H9 (cell line): ENCODE data around the gene EBPL. TPM values are rescaled to one million over a fixed set of nuclear protein-coding genes. Genes with fewer than 3 reads are reported as not detected.
A peak's percentile ranks its signal among the peaks of the same experiment; 100 is the strongest.

ENCODE experiments used
- DNase-seq: peaks from one replicate; pipeline ENCODE4 v3.0.0-alpha.2; 2017
- H2AFZ ChIP-seq: one replicate; pipeline ENCODE4 v1.6.1; 2013; ENCODE audit warnings: mild to moderate bottlenecking, low read length, control low read depth, moderate library complexity
- H2AK5ac ChIP-seq: 2 replicates; pipeline ENCODE4 v1.6.1; 2013; ENCODE audit warnings: low read length, control low read depth, mixed read lengths; ENCODE audit not compliant: insufficient read length
- H2BK120ac ChIP-seq: one replicate; pipeline ENCODE4 v1.6.1; 2013; ENCODE audit warnings: low read depth, mild to moderate bottlenecking, low read length, control low read depth, inconsistent platforms; ENCODE audit not compliant: poor library complexity, severe bottlenecking
- H2BK12ac ChIP-seq: 2 replicates; pipeline ENCODE4 v1.6.1; 2013; ENCODE audit warnings: low read length, control low read depth, mixed read lengths, low read depth; ENCODE audit not compliant: insufficient read length
- H2BK15ac ChIP-seq: 2 replicates; pipeline ENCODE4 v1.6.1; 2013; ENCODE audit warnings: low read depth, low read length, control low read depth
- H2BK20ac ChIP-seq: one replicate; pipeline ENCODE4 v1.6.1; 2013; ENCODE audit warnings: low read depth, mild to moderate bottlenecking, low read length, control low read depth, inconsistent platforms; ENCODE audit not compliant: poor library complexity, severe bottlenecking
- H2BK5ac ChIP-seq: 2 replicates; pipeline ENCODE4 v1.6.1; 2013; ENCODE audit warnings: low read length, control low read depth, mixed read lengths; ENCODE audit not compliant: insufficient read length
- H3K14ac ChIP-seq: 2 replicates; pipeline ENCODE4 v1.6.1; 2013; ENCODE audit warnings: low read length, control low read depth; ENCODE audit not compliant: insufficient read depth
- H3K18ac ChIP-seq: 2 replicates; pipeline ENCODE4 v1.6.1; 2013; ENCODE audit warnings: low read depth, mild to moderate bottlenecking, mixed read lengths, low read length, control low read depth; ENCODE audit not compliant: insufficient read length
- H3K23ac ChIP-seq: 2 replicates; pipeline ENCODE4 v1.6.1; 2013; ENCODE audit warnings: low read length, control low read depth, mixed read lengths, low read depth; ENCODE audit not compliant: insufficient read length
- H3K23me2 ChIP-seq: 2 replicates; pipeline ENCODE4 v1.6.1; 2013; ENCODE audit warnings: low read depth, mild to moderate bottlenecking, mixed read lengths, low read length, control low read depth; ENCODE audit not compliant: insufficient read length, poor library complexity, severe bottlenecking
- H3K27ac ChIP-seq: 2 replicates; pipeline ENCODE4 v1.5.1; 2013; ENCODE audit warnings: low read length, control low read depth, mixed read lengths, low read depth; ENCODE audit not compliant: insufficient read length
- H3K27me3 ChIP-seq: 2 replicates; pipeline ENCODE4 v1.6.1; 2013; ENCODE audit warnings: low read length, control low read depth, inconsistent platforms; ENCODE audit not compliant: insufficient read depth
- H3K4ac ChIP-seq: 2 replicates; pipeline ENCODE4 v1.6.1; 2013; ENCODE audit warnings: low read depth, mild to moderate bottlenecking, control low read depth, inconsistent platforms, low read length, moderate library complexity
- H3K4me1 ChIP-seq: 2 replicates; pipeline ENCODE4 v1.6.1; 2013; ENCODE audit warnings: low read length, control low read depth, inconsistent platforms; ENCODE audit not compliant: insufficient read depth
- H3K4me2 ChIP-seq: 2 replicates; pipeline ENCODE4 v1.6.1; 2013; ENCODE audit warnings: low read length, control low read depth, mixed read lengths; ENCODE audit not compliant: insufficient read length, insufficient read depth
- H3K56ac ChIP-seq: 2 replicates; pipeline ENCODE4 v1.6.1; 2013; ENCODE audit warnings: low read depth, mild to moderate bottlenecking, mixed read lengths, low read length, control low read depth; ENCODE audit not compliant: insufficient read length
- H3K79me1 ChIP-seq: 2 replicates; pipeline ENCODE4 v1.6.1; 2013; ENCODE audit warnings: low read depth, mild to moderate bottlenecking, moderate library complexity, low read length, control low read depth, inconsistent platforms; ENCODE audit not compliant: insufficient read depth, poor library complexity, severe bottlenecking
- H3K79me2 ChIP-seq: 2 replicates; pipeline ENCODE4 v1.6.1; 2013; ENCODE audit warnings: low read length, control low read depth, inconsistent platforms; ENCODE audit not compliant: insufficient read depth
- H3K9ac ChIP-seq: 2 replicates; pipeline ENCODE4 v1.6.1; 2013; ENCODE audit warnings: low read length, control low read depth, mixed read lengths; ENCODE audit not compliant: insufficient read length; ENCODE audit errors: extremely low read depth
- H3K9me3 ChIP-seq: one replicate; pipeline ENCODE4 v1.6.1; 2013; ENCODE audit warnings: low read depth, low read length, inconsistent platforms; ENCODE audit not compliant: control insufficient read depth
- H3T11ph ChIP-seq: one replicate; pipeline ENCODE4 v1.6.1; 2013; ENCODE audit warnings: mild to moderate bottlenecking, low read length, control low read depth, inconsistent platforms
- H4K20me1 ChIP-seq: one replicate; pipeline ENCODE4 v1.6.1; 2013; ENCODE audit not compliant: control insufficient read depth, insufficient read length, insufficient read depth
- H4K5ac ChIP-seq: 2 replicates; pipeline ENCODE4 v1.6.1; 2013; ENCODE audit warnings: low read depth, mild to moderate bottlenecking, mixed read lengths, low read length, control low read depth; ENCODE audit not compliant: insufficient read length
- H4K8ac ChIP-seq: replicated peaks from 2 replicates; pipeline ENCODE4 v1.6.1; 2013; ENCODE audit warnings: low read length, control low read depth, mixed read lengths, low read depth; ENCODE audit not compliant: insufficient read length
- H4K91ac ChIP-seq: 2 replicates; pipeline ENCODE4 v1.6.1; 2013; ENCODE audit warnings: low read depth, mild to moderate bottlenecking, moderate library complexity, mixed read lengths, low read length, control low read depth; ENCODE audit not compliant: insufficient read length
- H3K27ac Mint-ChIP-seq, 3 experiments: 2 replicates in 2 of 3; 3 replicates in 1 of 3; pipeline ENCODE4 v1.8.0; 2020 to 2021; ENCODE audit warnings: mixed read lengths in 3 of 3, mild to moderate bottlenecking in 1 of 3, moderate library complexity in 1 of 3
- H3K27me3 Mint-ChIP-seq: 2 replicates; pipeline ENCODE4 v1.8.0; 2021; ENCODE audit warnings: low read depth, mild to moderate bottlenecking, moderate library complexity, mixed read lengths
- H3K36me3 Mint-ChIP-seq, 3 experiments: 2 replicates in 2 of 3; 3 replicates in 1 of 3; pipeline ENCODE4 v1.8.0; 2020 to 2021; ENCODE audit warnings: low read depth in 3 of 3, mixed read lengths in 3 of 3; ENCODE audit not compliant: insufficient read depth in 1 of 3
- H3K4me1 Mint-ChIP-seq, 2 experiments: 2 replicates each; pipeline ENCODE4 v1.8.0; 2020; ENCODE audit warnings: mixed read lengths in 2 of 2
- H3K4me3 Mint-ChIP-seq, 2 experiments: 2 replicates in 1 of 2; 3 replicates in 1 of 2; pipeline ENCODE4 v1.8.0; 2020 to 2021; ENCODE audit warnings: mild to moderate bottlenecking in 2 of 2, mixed read lengths in 2 of 2, moderate library complexity in 1 of 2
- H3K9me3 Mint-ChIP-seq, 2 experiments: 2 replicates in 1 of 2; 3 replicates in 1 of 2; pipeline ENCODE4 v1.8.0; 2020; ENCODE audit warnings: mild to moderate bottlenecking in 2 of 2, mixed read lengths in 2 of 2, moderate library complexity in 1 of 2
- CTCF ChIP-seq: fragments of 200-600 bp; sonication (generic); conservative IDR thresholded peaks from 3 replicates; pipeline ENCODE4 v1.8.0; 2021; ENCODE audit warnings: antibody characterized with exemption, mild to moderate bottlenecking
- WGBS: extraction: QIAGEN DNeasy Blood & Tissue Kit; methylation state at CpG from one replicate; pipeline ENCODE4 v1.1.7; 2013; ENCODE audit warnings: missing lambda C conversion rate, low lambda C conversion rate, mixed read lengths; ENCODE audit not compliant: insufficient read length; ENCODE audit errors: extremely low coverage; 5-methylcytosine and 5-hydroxymethylcytosine counted together
- total RNA-seq: library from RNA; stranded (reverse); gene quantifications from 2 replicates; pipeline ENCODE4 v1.2.1, GENCODE V29; 2021

EBPL gene
- total RNA-seq, 1 experiment from 2014 or later, result 65.9 TPM

- Histone ChIP-seq H3K4ac (no peak overlapping the region), H3K79me2 (peaks cover 4% of the 10 kb centered on the region; the same call in 1 of the 2 replicates), H3K27me3 (no peaks in the 10 kb centered on the region), H4K91ac (no peak overlapping the region), H3K9me3 (no peaks in the 10 kb centered on the region), H4K8ac (no peak overlapping the region), H2AK5ac (no peak overlapping the region), H3K23me2 (no peaks in the 10 kb centered on the region), H3K18ac (no peak overlapping the region), H3K79me1 (no peaks in the 10 kb centered on the region), H3K9ac (no peak overlapping the region), H3K14ac (no peak overlapping the region), H3K23ac (no peak overlapping the region), H2BK120ac (no peak overlapping the region), H3T11ph (no peak overlapping the region), H2BK12ac (no peak overlapping the region), H2BK20ac (no peak overlapping the region), H3K4me1 (no peaks in the 10 kb centered on the region), H2AFZ (no peak overlapping the region), H2BK5ac (no peak overlapping the region), H3K27ac (no peak overlapping the region), H4K5ac (no peak overlapping the region), H4K20me1 (no peaks in the 10 kb centered on the region), H3K4me2 (no peak overlapping the region), H2BK15ac (no peak overlapping the region), H3K56ac (no peak overlapping the region)
- Mint-ChIP-seq H3K4me1 (peaks cover 21 to 22% of the 10 kb centered on the region in 2 experiments), H3K27ac (peak overlapping the region in 2 of 3 experiments; percentile 60 to 75; a peak in 4 of 7 replicates), H3K36me3 (peaks cover 40 to 44% (median 42%) of the 10 kb centered on the region in 3 experiments), H3K9me3 (no peaks in the 10 kb centered on the region; a peak in 2 of 5 replicates), H3K4me3 (no peak overlapping the region), H3K27me3 (no peaks in the 10 kb centered on the region; the same call in 1 of the 2 replicates)
- no CpG with 5 or more reads among the region's 5 CpGs for WGBS
- TF ChIP-seq CTCF, result no peak
- DNase-seq, result no peak
Observed at GRCh38 chr13:49670828-49671227, 20.5 kb downstream of the EBPL start.
